Activated CD4-positive, CD25-positive, alpha-beta regulatory T cell (primary cell): ENCODE data around the gene CAPNS1.
"Not testable (repeated sequence)": the region's sequence is repeated elsewhere in the genome, so short reads cannot be mapped to it uniquely, and the experiment has no call there.

Experiments used
- DNase-seq, 4 experiments: peaks; one replicate each; lab custom pipeline; 2025; lab: John Stamatoyannopoulos, UW

Gene CAPNS1

DNA sequence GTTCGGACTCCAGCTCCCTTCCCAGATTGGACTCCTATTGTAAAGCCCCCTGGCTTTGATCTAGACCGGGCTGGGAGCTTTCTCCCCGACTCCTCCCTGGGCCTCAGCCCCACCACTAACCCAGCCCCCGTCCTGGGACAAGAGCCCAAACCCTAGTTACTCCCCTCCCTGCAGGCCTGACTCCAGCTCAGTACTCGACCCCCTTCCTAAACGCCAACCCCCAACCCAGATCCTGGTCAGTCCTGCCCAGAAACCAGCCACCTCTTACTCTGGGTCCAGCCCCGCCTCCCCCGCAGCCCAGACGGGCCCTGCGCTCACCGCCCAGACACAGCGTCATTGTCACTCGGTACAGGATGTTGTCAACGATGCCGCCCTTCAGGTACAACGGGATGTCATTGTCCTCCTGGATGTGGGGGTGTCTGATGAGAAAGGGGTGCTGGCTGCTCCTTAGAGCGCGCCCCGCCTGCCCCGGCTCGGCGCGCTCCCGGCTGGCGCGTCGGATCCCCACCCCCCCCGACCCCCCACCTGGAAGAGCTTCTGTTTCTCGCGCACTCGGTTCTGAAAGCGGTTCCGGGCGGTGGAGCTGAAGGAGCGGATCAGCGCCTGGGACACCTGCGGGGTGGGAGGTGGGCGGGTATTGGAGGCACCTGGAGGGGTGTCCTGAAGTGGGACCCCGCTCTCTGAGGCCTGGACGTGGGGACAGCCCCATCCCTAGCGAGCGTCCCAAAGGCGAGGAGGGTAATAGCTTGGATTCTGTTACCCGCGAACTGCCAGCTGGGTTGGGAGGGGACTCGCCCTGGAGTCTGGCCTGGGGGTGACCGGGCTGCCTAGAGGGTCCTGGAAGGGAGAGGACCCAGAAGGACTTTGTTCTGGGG is 11.5 kb downstream of the CAPNS1 start:
- no peak for DNase-seq

DNA sequence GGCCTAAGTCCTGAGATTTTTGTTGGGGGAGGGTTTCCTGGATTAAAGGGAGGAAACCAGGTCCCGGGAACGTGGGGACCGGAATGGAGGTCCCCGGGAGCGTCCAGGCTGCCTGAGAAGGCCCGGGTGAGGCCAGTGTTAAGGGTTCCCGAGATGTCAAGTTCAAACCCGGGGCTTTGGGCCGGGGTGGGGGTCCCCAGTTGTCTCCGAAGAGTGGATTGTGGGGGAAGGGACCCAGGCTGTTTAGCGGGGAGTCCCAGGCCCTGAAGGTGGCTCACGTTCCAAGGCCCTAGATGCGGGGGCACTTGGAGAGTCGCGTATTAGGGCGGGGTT is 12.1 kb downstream of the CAPNS1 start:
- DNase-seq = no peak

DNA sequence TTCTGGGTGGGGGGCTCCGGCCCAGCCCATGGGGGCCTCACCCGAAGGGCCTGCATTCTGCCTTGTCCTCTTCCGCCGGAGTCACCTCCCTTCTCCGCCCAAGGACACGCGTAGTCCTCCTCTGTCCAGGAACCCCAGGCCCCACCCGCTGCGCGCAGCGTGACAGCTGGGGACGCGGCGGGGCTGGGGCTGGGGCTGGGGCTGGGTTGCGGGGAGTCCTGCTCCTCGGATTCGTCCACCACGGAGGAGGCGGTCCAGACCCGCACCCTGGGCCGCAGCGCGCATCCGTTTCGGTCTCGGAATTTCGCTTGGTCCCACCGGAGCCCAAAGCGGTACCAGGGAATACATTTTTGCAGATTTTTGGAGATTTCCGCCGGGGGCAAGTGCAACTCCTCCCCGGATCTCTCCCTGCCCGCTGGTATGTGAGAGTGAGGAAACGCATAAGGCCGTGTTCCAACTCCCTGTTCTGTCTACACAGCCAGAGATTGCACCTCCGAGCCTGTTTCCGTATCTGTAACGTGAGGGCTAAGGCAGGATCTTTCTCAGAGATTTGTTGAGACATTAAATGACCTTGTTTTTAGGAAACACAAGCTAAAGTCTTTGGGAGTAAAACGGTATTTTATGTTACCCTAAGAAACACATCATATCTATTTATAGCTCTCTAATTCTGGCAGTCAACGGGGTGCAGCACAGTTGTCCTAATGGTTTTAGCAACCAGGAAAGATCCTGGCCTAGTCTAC is 12.7 kb downstream of the CAPNS1 start, which contains the start of gene COX7A1:
TSS of gene COX7A1 (minus strand) at position 96 of the 740 bp plus-strand sequence. CDS start at position 56, 40 bp downstream.
- no peak for DNase-seq

DNA sequence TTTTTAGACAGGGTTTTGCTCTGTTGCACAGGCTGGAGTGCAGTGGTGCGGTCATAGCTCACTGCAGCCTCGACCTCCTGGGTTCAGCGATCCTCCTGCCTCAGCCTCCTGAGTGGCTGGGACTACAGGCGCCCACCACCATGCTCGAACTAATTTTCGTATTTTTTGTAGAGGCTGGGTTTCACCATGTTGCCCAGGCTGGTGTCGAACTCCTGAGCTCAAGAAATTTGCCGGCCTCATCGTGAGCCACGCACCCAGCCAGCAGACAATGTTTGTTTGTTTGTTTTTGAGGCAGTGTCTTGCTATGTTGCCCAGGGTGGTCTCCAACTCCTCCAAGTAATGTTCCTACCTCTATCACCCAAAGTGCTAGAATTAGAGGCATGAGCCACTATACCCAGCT is 13.3 kb downstream of the CAPNS1 start:
- no peak for DNase-seq

DNA sequence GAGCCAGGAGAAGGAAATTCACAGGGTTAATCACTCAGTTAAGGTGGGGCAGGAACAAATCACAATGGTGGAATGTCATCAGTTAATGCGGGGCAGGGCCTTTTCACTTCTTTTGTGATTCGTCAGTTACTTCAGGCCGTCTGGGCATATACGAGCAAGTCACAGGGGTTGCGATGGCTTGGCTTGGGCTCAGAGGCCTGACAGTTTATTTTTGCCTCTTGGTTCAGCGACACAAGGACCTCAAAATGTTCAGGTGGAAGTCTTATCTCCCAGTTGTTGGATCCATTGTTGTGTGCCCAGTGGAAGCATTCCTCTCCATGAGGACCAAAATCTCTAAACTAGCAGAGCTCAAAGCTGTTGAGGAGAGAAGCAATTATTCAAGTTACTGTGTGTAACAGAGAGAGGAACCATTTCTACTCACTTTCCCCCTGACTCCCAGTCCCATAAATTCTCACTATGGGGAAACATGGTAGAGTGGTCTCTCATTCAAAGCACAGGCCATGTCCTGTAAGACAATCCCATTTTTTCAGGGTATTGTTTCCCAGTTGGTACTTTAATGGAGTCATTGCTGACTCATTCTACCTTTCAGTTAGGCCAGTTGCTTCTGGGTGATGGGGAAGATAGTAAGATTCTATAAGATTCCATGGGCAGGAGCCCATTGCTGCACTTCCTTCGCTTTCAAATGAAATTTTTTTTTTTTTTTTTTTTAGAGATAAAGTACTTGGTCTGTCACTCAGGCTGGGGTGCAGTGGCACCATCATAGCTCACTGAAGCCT is 21.1 kb downstream of the CAPNS1 start:
- DNase-seq = no peak

DNA sequence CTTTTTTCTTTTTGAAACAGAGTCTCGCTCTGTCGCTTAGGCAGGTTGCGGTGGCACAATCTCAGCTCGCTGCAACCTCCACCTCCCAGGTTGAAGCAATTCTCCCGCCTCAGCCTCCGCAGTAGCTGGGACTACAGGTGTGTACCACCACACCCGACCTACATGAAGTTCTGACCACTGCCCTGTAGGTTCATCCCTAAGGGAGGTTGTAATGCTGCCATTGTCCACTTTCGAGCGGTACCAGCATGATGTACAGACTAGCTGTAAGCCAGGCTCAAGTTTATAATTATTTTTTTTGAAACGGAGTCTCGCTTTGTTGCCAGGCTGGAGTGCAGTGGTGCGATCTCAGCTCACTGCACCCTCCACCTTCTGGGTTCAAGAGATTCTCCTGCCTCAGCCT is 23.9 kb downstream of the CAPNS1 start:
- DNase-seq = no peak

DNA sequence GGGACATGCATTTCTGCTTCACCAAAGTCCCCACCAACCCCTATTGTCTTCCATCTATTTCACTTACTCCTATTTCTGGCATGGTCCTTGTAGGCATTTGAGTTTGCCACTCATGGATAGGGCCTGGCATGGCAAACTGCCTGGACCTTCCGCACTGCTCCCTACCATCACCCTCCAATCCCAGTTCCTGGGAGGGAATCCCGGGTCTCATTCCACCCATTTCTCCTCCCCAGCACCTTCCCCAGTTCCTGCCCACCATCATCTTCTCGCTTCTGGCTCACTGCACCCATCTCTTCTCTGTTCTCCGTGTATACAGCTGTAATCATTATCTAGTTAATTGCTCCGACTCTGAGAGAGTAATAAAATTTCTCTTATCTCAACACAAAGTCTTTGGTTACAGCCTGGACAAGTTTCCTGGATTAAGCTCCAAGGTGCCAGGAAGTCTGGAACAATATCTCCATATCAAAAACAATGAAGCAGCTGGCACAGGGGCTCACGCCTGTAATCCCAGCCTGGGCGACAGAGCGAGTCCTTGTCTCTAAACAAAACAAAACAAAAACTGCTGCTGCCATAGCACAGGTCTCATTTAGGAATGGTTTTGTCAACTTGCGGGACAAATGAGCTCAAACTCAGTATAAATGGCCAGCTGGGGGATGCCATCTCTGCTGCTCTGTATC is 29.4 kb downstream of the CAPNS1 start:
- no peak for DNase-seq

DNA sequence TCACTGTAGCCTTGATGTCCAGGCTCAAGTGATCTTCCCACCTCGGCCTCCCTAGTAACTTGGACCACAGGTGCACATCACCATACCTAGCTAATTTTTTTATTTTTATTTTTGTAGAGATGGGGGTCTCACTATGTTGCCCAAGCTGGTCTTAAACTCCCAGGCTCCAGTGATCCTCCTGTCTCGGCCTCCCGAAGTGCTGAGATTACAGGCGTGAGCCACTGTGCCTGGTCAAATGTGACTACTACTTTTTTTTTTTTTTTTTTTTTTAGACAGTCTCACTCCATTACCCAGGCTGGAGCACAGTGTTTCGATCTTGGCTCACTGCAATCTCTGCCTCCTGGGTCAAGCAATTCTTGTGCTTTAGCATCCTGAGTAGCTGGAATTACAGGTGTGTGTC is 33.0 kb downstream of the CAPNS1 start:
- no peak for DNase-seq

DNA sequence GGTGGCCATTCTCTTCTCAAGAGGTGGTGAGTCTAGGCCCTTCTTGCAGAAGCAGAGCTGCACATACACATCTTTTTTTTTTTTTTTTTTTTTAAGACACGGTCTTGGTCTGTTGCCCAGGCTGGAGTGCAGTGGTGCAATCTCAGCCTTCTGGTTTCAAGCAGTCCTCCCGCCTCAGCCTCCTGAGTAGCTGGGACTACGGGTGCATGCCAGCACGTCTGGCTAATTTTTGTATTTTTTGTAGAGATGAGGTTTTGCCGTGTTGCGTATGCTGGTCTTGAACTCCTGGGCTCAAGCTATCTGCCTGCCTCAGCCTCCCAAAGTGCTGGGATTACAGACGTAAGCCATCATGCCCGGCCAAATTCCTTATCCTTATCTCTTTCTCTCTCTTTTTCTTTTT is 34.0 kb downstream of the CAPNS1 start:
- not testable (repeated sequence) for DNase-seq

DNA sequence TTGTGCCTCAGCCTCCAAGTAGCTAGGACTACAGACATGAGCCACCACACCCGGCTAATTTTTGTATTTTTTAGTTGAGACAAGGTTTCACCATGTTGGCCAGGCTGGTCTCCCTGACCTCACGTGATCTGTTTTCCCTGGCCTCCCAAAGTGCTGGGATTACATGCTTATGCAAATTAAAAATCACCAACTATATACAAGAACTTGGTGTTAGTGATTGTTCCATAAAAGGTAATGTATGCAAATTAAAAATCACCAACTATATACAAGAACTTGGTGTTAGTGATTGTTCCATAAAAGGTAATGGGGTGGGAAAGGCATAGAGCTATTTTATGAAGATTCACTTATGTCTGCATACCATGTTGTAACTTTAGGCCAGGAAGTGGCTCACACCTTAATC is 39.2 kb downstream of the CAPNS1 start:
- DNase-seq = not testable (repeated sequence)

DNA sequence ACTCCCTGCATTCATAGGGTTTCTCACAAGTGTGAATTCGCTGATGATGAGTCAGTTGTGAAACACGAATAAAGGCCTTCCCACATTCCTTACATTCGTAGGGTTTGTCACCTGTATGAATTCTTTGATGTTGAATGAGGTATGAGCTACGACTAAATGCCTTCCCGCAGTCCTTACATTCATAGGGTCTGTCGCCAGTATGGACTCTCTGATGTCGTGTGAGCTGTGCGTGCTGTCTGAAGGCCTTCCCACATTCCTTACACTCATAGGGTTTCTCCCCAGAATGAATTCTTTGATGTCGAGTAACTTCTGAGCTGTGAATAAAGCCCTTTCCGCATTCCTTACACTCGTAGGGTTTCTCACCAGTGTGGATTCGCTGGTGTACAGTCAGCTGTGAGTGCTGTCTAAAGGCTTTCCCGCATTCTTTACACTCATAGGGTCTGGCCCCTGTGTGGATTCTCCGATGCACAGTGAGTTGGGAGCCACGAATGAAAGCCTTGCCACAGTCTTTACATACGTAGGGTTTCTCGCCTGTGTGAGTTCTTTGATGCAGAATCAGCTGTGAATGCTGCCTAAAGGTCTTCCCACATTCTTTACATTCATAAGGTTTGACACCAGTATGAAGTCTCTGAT is 42.9 kb downstream of the CAPNS1 start:
- no peak for DNase-seq

DNA sequence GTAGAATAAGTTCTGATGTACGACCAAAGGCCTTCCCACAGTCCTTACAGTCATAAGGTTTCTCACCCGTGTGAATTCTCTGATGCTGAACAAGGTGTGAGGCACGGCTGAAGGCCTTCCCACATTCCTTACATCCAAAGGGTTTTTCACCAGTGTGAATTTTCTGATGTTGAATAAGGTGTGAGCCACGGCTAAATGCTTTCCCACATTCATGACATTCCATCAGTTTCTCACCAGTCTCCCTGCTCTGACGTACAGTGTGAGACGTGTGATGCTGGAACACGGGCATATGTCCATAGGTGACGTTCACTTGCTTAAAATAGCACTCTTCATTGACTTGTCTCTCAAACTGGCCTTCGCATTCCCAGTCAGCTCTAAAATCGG is 43.4 kb downstream of the CAPNS1 start:
- DNase-seq = no peak

DNA sequence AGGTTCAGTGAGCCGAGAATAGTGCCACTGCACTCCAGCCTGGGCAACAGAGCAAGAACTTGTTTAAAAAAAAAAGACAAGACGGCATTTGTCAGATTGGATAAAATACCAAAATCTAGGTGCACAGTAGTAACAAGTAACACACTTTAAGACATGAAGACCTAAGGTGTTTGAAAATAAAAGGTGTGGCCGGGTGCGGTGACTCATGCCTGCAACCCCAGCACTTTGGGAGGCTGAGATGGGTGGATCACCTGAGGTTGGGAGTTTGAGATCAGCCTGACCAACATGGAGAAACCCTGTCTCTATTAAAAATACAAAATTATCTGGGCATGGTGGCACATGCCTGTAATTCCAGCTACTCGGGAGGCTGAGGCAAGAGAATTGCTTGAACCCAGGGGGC is 46.9 kb downstream of the CAPNS1 start:
- not testable (repeated sequence) for DNase-seq

DNA sequence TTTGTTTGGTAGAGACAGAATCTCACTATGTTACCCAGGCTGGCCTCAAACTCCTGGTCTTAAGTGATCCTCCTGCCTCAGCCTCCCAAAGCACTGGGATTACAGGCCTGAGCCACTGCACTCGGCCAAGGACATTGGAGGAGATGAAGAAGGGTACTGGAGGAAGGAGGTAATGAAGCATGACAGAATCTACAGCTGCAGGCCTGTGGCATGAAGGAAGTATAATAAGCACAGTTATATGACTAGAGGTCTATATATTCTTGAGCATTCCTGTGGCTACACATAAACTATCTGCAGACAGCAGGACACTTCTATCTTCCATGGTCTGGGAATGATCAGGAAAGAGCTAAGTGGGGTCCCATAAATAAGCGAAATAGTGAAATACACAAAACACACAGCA is 56.4 kb downstream of the CAPNS1 start:
- DNase-seq = no peak

DNA sequence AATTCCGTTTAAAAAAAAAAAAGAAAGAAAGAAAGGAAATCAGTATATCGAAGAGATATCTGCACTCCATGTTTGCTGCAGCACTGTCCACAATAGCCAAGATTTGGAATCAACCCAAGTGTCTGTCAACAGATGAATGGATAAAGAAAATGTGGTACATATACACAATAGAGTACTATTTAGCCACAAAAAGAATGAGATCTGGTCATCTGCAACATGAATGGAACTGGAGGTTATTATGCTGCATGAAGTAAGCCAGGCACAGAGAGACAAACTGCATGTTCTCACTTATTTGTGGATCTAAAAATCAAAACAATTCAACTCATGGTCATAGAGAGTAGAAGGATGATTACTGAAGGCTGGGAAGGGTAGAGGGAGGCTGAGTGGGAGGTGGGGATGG is 58.3 kb downstream of the CAPNS1 start:
- DNase-seq = no peak
